Neural cell (in vitro differentiated cells): ENCODE results near the gene MYLK. TPM values are rescaled to one million over a fixed set of nuclear protein-coding genes. Genes with fewer than 3 reads are reported as not detected.

Experiments used
- H2AFZ ChIP-seq: fragments of 200-600, 300-800 bp; sonication (generic), shearing (Covaris generic); 2 replicates; pipeline ENCODE4 v1.6.0; 2014; ENCODE audit warnings: low read depth, mild to moderate bottlenecking, antibody characterized with exemption, low read length, moderate library complexity
- H3F3A ChIP-seq: fragments of 200-600 bp; shearing (Covaris generic); 2 replicates; pipeline ENCODE4 v1.6.1; 2016; ENCODE audit warnings: mild to moderate bottlenecking, moderate library complexity, mixed read lengths, antibody characterized with exemption, low read length; ENCODE audit not compliant: insufficient read depth, poor library complexity, severe bottlenecking
- H3K27ac ChIP-seq: fragments of 200-600, 300-800 bp; sonication (generic), shearing (Covaris generic); 2 replicates; pipeline ENCODE4 v1.5.1; 2014; ENCODE audit warnings: mild to moderate bottlenecking, low read length, moderate library complexity
- H3K27me3 ChIP-seq: fragments of 300-800, 200-600 bp; sonication (generic), shearing (Covaris generic); 2 replicates; pipeline ENCODE4 v1.6.0; 2014; ENCODE audit warnings: mild to moderate bottlenecking, low read depth, low read length, moderate library complexity; ENCODE audit not compliant: insufficient read depth
- H3K36me3 ChIP-seq: fragments of 300-800, 200-600 bp; sonication (generic), shearing (Covaris generic); 2 replicates; pipeline ENCODE4 v1.5.1; 2014; ENCODE audit warnings: mild to moderate bottlenecking, antibody characterized with exemption, low read length, moderate library complexity; ENCODE audit not compliant: insufficient read depth
- H3K4me2 ChIP-seq: fragments of 300-800, 200-600 bp; sonication (generic), shearing (Covaris generic); 2 replicates; pipeline ENCODE4 v1.6.0; 2014; ENCODE audit warnings: mild to moderate bottlenecking, low read length
- H3K4me3 ChIP-seq: fragments of 300-800, 200-600 bp; sonication (generic), shearing (Covaris generic); 2 replicates; pipeline ENCODE4 v1.5.1; 2014; ENCODE audit warnings: mild to moderate bottlenecking, low read length, moderate library complexity
- H3K79me2 ChIP-seq: fragments of 200-600 bp; shearing (Covaris generic); replicated peaks from 2 replicates; pipeline ENCODE4 v1.6.0; 2014; ENCODE audit warnings: mild to moderate bottlenecking, low read length, moderate library complexity; ENCODE audit not compliant: insufficient read depth
- H3K9ac ChIP-seq: fragments of 300-800, 200-600 bp; sonication (generic), shearing (Covaris generic); 2 replicates; pipeline ENCODE4 v1.6.1; 2016; ENCODE audit warnings: mild to moderate bottlenecking, low read length, mixed read lengths
- H3K9me2 ChIP-seq: fragments of 200-600 bp; shearing (Covaris generic); 2 replicates; pipeline ENCODE4 v1.6.1; 2016; ENCODE audit warnings: mild to moderate bottlenecking, low read length, mixed read lengths; ENCODE audit not compliant: insufficient read depth
- H3K9me3 ChIP-seq: fragments of 200-600, 300-800 bp; sonication (generic), shearing (Covaris generic); 2 replicates; pipeline ENCODE4 v1.6.1; 2016; ENCODE audit warnings: mild to moderate bottlenecking, mixed run types, low read length, moderate library complexity, mixed read lengths
- H4K20me1 ChIP-seq: fragments of 200-600 bp; shearing (Covaris generic); 2 replicates; pipeline ENCODE4 v1.6.1; 2016; ENCODE audit warnings: mild to moderate bottlenecking, mixed run types; ENCODE audit not compliant: insufficient read depth
- EP300 ChIP-seq: fragments of 450-650 bp; conservative IDR thresholded peaks from 2 replicates; pipeline ENCODE4 v1.6.1; 2014; ENCODE audit warnings: antibody characterized with exemption, mild to moderate bottlenecking, moderate library complexity; ENCODE audit not compliant: poor library complexity, severe bottlenecking
- EZH2 ChIP-seq: fragments of 200-600, 300-800 bp; shearing (Covaris generic), sonication (generic); IDR thresholded peaks from 2 replicates; pipeline ENCODE4 v1.6.1; 2014; ENCODE audit warnings: antibody characterized with exemption, low read length, borderline replicate concordance, mild to moderate bottlenecking; ENCODE audit not compliant: insufficient read depth, poor library complexity, severe bottlenecking
- MXI1 ChIP-seq: fragments of 450-650 bp; conservative IDR thresholded peaks from 2 replicates; pipeline ENCODE4 v1.6.1; 2014; ENCODE audit warnings: antibody characterized with exemption, mild to moderate bottlenecking; ENCODE audit not compliant: poor library complexity, severe bottlenecking
- POLR2AphosphoS5 ChIP-seq: IDR thresholded peaks from 2 replicates; pipeline ENCODE4 v1.6.1; 2012
- RAD21 ChIP-seq: fragments of 450-650 bp; conservative IDR thresholded peaks from 2 replicates; pipeline ENCODE4 v1.6.1; 2014; ENCODE audit warnings: antibody characterized with exemption, mild to moderate bottlenecking, moderate library complexity
- REST ChIP-seq: IDR thresholded peaks from 2 replicates; pipeline ENCODE4 v1.6.1; 2012; ENCODE audit warnings: borderline replicate concordance
- SMC3 ChIP-seq: fragments of 450-650 bp; conservative IDR thresholded peaks from 2 replicates; pipeline ENCODE4 v1.6.1; 2014; ENCODE audit warnings: antibody characterized with exemption, mild to moderate bottlenecking, moderate library complexity; ENCODE audit not compliant: poor library complexity
- TAF1 ChIP-seq: IDR thresholded peaks from 2 replicates; pipeline ENCODE4 v1.6.1; 2012; ENCODE audit warnings: low read depth
- polyA plus RNA-seq: library from polyadenylated mRNA; depleted of rRNA; stranded (reverse); fragments of >200 nt; gene quantifications from 2 replicates; pipeline ENCODE4 v1.2.3, GENCODE V29; 2014
- TF ChIP-seq, protein P1 (sequence below): fragments of 450-650 bp; IDR thresholded peaks from 2 replicates; pipeline ENCODE4 v1.5.1; 2014; ENCODE audit warnings: antibody characterized with exemption, mild to moderate bottlenecking, moderate library complexity; ENCODE audit not compliant: poor library complexity, severe bottlenecking

MYLK gene
- polyA plus RNA-seq, 1 donor from 2014 or later, result 0.43 TPM

- Histone ChIP-seq H2AFZ (no peak overlapping the region), H3K27ac (no peak overlapping the region), H3K36me3 (no peaks in the 10 kb centered on the region), H3F3A (no peaks in the 10 kb centered on the region), H3K9me3 (no peaks in the 10 kb centered on the region), H3K79me2 (no peaks in the 10 kb centered on the region), H3K4me3 (no peak overlapping the region), H3K9me2 (no peaks in the 10 kb centered on the region), H3K9ac (no peak overlapping the region), H4K20me1 (no peaks in the 10 kb centered on the region), H3K4me2 (no peak overlapping the region), H3K27me3 (no peaks in the 10 kb centered on the region)
- TF ChIP-seq EP300, result no peak
- no peak for TF ChIP-seq POLR2AphosphoS5
- no peak for TF ChIP-seq MXI1
- TF ChIP-seq REST, result no peak
- TF ChIP-seq RAD21, result no peak
- no peak for TF ChIP-seq TAF1
- TF ChIP-seq SMC3, result no peak
- no peak for TF ChIP-seq EZH2
- TF ChIP-seq, protein P1, sequence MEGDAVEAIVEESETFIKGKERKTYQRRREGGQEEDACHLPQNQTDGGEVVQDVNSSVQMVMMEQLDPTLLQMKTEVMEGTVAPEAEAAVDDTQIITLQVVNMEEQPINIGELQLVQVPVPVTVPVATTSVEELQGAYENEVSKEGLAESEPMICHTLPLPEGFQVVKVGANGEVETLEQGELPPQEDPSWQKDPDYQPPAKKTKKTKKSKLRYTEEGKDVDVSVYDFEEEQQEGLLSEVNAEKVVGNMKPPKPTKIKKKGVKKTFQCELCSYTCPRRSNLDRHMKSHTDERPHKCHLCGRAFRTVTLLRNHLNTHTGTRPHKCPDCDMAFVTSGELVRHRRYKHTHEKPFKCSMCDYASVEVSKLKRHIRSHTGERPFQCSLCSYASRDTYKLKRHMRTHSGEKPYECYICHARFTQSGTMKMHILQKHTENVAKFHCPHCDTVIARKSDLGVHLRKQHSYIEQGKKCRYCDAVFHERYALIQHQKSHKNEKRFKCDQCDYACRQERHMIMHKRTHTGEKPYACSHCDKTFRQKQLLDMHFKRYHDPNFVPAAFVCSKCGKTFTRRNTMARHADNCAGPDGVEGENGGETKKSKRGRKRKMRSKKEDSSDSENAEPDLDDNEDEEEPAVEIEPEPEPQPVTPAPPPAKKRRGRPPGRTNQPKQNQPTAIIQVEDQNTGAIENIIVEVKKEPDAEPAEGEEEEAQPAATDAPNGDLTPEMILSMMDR, result no peak
Observed at GRCh38 chr3:123734527-123734902, 149.6 kb downstream of the MYLK start.

- Histone ChIP-seq H3K79me2 (no peaks in the 10 kb centered on the region), H3K9ac (no peak overlapping the region), H3K9me2 (no peaks in the 10 kb centered on the region), H3F3A (no peaks in the 10 kb centered on the region), H3K4me2 (no peak overlapping the region), H2AFZ (no peak overlapping the region), H3K27ac (no peak overlapping the region), H3K27me3 (no peaks in the 10 kb centered on the region), H3K4me3 (no peak overlapping the region), H3K36me3 (no peaks in the 10 kb centered on the region), H3K9me3 (no peaks in the 10 kb centered on the region), H4K20me1 (no peaks in the 10 kb centered on the region)
- TF ChIP-seq EZH2 (no peak), RAD21 (no peak), TAF1 (no peak), MXI1 (no peak), SMC3 (no peak), REST (no peak), EP300 (no peak), POLR2AphosphoS5 (no peak)
- TF ChIP-seq, protein P1, result no peak
Observed at GRCh38 chr3:123733805-123734526, 150.2 kb downstream of the MYLK start.
